ENCODE results near the gene KCNQ4. TPM values are rescaled to one million over a fixed set of nuclear protein-coding genes. Genes with fewer than 3 reads are reported as not detected.

KCNQ4 gene
- total and polyA plus RNA-seq, 2 of the 13 experiments (the other 11 are each of a cell fraction or from before 2014, with no cell fraction given) = 0.02 to 0.09 TPM

GRCh38 chr1:40819101-40819500, 35.5 kb downstream of the KCNQ4 start:
- WGBS (ENCODE audit: low lambda C conversion rate) = 79% methylated on average over 26 of the region's 26 CpGs
- no peak for TF ChIP-seq KDM6A (CRISPR knock-in tag; IDR thresholded peaks at IDR 0.05; ENCODE audit: low read depth)
- TF ChIP-seq GLI4 (CRISPR knock-in tag; IDR thresholded peaks at IDR 0.05; ENCODE audit: borderline replicate concordance) = no peak
- TF ChIP-seq ZNF616 (CRISPR knock-in tag; IDR thresholded peaks at IDR 0.05; ENCODE audit: low read depth) = no peak
- no peak for TF ChIP-seq FOXJ3 (CRISPR knock-in tag; IDR thresholded peaks at IDR 0.05; ENCODE audit: borderline replicate concordance)
- no peak for TF ChIP-seq ZBTB10 (CRISPR knock-in tag; IDR thresholded peaks at IDR 0.05; ENCODE audit: borderline replicate concordance)
- no peak for TF ChIP-seq REXO4 (CRISPR knock-in tag; IDR thresholded peaks at IDR 0.05; ENCODE audit: borderline replicate concordance)
- no peak for TF ChIP-seq HMG20A (CRISPR knock-in tag; IDR thresholded peaks at IDR 0.05; ENCODE audit: borderline replicate concordance)
- TF ChIP-seq HOXD1 (CRISPR knock-in tag; IDR thresholded peaks at IDR 0.05) = no peak
- TF ChIP-seq ZNF670 (CRISPR knock-in tag; IDR thresholded peaks at IDR 0.05; ENCODE audit: borderline replicate concordance) = no peak
- TF ChIP-seq ZNF607 (CRISPR knock-in tag; IDR thresholded peaks at IDR 0.05; ENCODE audit: borderline replicate concordance) = no peak
- TF ChIP-seq NFAT5 (CRISPR knock-in tag; IDR thresholded peaks at IDR 0.05) = no peak
- TF ChIP-seq ZSCAN12 (CRISPR knock-in tag; IDR thresholded peaks at IDR 0.05) = no peak
- no peak for TF ChIP-seq ATF6 (CRISPR knock-in tag; conservative IDR thresholded peaks at IDR 0.05)
- TF ChIP-seq RFXAP (CRISPR knock-in tag; IDR thresholded peaks at IDR 0.05; ENCODE audit: borderline replicate concordance) = no peak

More at GRCh38 chr1:40819101-40819500, 35.5 kb downstream of the KCNQ4 start:
- DNase-seq (ENCODE audit: low spot score) = no peak
- H3K27ac ChIP-seq (ENCODE audit: extremely low read length, insufficient read depth, low read length) = no peak overlapping the region
- peaks cover 0 to 8% of the 10 kb centered on the region in 2 experiments; a peak in 3 of 5 replicates for H3K27me3 ChIP-seq (ENCODE audit: control insufficient read depth in 1 of 2, insufficient read depth in 2 of 2, low read length in 2 of 2)
- no peak overlapping the region for H3K4me2 ChIP-seq (ENCODE audit: low read depth, low read length)
- H3K9ac ChIP-seq (ENCODE audit: insufficient read depth, low read depth, low read length) = no peak overlapping the region
- H3K9me3 ChIP-seq (ENCODE audit: low read length) = no peaks in the 10 kb centered on the region
- H3K36me3 ChIP-seq (replicated peaks in 1 of 2; ENCODE audit: control insufficient read depth in 1 of 2, insufficient read depth in 2 of 2, low read length in 2 of 2) = no peaks in the 10 kb centered on the region
- no TSS peak for BruUV-seq (replicated peaks)
- H3K4me3 ChIP-seq (replicated peaks in 1 of 3; ENCODE audit: insufficient read depth in 1 of 3, low read depth in 2 of 3, low read length in 3 of 3) = no peak overlapping the region
- no peaks in the 10 kb centered on the region for H4K20me1 ChIP-seq (ENCODE audit: insufficient read depth, low read length)
- no peak overlapping the region for H2AFZ ChIP-seq (ENCODE audit: low read length)
- ChIA-PET CTCF (ENCODE audit: low intra/inter-chr PET ratio, low total read pairs) (no interaction called here), POLR2A (no interaction called here)
- no peaks in the 10 kb centered on the region for H3K79me2 ChIP-seq (ENCODE audit: insufficient read depth, low read length)
- in situ Hi-C loops (cut with HindIII; ENCODE audit: extremely low pct_ligation_motif_present, low pct_unique_long_range_greater_than_20kb) = no loop called here
- FAIRE-seq = no peak
- peaks cover 8% of the 10 kb centered on the region for H3K4me1 ChIP-seq (ENCODE audit: insufficient read depth, low read length)
- ATAC-seq = no peak
- intact Hi-C loops (cut with micrococcal nuclease; ENCODE audit: unreplicated experiment) = no loop called here

Data from HepG2 (cell line).